ENCODE results near the gene HACD2.

DNA sequence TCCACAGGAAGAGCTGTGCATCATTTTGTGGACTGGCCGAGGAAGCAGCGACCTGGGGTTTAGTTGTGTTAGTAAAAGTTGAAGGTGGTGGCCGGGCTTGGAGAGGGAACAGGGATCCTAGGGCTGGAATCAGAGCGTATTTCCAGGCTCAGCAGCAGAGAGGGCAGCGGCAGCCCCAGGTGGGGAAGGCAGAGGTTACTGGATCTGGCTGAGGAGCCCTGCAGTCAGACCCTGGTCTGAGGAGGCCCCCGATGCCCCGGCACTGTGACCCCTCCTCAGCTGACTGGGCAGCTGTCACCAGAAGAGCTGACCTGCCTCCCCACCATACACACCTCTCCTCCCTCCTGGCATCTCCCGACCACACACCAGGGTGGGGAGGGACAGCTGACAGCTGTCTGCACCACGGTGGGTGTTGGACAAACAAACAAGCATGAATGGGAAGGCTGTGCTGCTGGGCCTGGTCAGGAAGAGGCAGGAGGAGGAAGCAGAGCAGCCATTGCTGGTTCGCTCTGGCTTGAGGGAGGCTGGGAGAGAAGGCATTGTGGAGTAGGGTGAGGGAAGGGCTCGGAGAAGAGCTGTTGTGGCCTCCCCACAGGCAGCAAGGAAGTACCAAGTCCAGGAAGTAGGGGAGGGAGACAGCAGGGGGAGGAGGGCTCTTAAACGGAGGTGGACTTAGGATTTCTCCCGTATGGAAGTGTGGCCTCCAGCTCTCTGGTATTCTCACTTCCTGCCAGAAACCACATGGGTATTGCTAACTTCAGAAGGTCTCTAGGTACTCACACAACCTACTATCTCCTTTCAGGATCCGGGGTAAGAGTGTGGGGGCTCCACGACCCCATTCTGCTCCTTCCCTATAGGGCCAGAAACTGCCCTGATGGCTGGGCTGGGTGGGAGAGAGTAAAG is 49.5 kb upstream of the HACD2 start:
- TF ChIP-seq, protein P1, sequence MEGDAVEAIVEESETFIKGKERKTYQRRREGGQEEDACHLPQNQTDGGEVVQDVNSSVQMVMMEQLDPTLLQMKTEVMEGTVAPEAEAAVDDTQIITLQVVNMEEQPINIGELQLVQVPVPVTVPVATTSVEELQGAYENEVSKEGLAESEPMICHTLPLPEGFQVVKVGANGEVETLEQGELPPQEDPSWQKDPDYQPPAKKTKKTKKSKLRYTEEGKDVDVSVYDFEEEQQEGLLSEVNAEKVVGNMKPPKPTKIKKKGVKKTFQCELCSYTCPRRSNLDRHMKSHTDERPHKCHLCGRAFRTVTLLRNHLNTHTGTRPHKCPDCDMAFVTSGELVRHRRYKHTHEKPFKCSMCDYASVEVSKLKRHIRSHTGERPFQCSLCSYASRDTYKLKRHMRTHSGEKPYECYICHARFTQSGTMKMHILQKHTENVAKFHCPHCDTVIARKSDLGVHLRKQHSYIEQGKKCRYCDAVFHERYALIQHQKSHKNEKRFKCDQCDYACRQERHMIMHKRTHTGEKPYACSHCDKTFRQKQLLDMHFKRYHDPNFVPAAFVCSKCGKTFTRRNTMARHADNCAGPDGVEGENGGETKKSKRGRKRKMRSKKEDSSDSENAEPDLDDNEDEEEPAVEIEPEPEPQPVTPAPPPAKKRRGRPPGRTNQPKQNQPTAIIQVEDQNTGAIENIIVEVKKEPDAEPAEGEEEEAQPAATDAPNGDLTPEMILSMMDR (conservative IDR thresholded peaks at IDR 0.05 in 1 of 2, IDR thresholded peaks at IDR 0.05 in 1 of 2; ENCODE audit: extremely low read depth in 1 of 2, insufficient read depth in 1 of 2, low read depth in 1 of 2, low read length in 2 of 2) = no peak
- TF ChIP-seq EZH2 (IDR thresholded peaks at IDR 0.05; ENCODE audit: borderline replicate concordance, low read length) = no peak
